GM12864 (cell line): ENCODE measurements around the gene LONRF3.

Source experiments
- DNase-seq: peaks from one replicate; pipeline ENCODE4 v3.0.0-alpha.2; 2011; ENCODE audit warnings: low read depth
- H3K4me3 ChIP-seq: 2 replicates; pipeline ENCODE4 v1.5.1; 2011; ENCODE audit warnings: mild to moderate bottlenecking, low read depth, low read length, control low read depth
- CTCF ChIP-seq: IDR thresholded peaks from 2 replicates; pipeline ENCODE4 v1.5.1; 2011; ENCODE audit warnings: low read depth, mild to moderate bottlenecking, moderate library complexity, low read length, control low read depth, inconsistent platforms; ENCODE audit errors: missing control alignments

Gene LONRF3

DNA sequence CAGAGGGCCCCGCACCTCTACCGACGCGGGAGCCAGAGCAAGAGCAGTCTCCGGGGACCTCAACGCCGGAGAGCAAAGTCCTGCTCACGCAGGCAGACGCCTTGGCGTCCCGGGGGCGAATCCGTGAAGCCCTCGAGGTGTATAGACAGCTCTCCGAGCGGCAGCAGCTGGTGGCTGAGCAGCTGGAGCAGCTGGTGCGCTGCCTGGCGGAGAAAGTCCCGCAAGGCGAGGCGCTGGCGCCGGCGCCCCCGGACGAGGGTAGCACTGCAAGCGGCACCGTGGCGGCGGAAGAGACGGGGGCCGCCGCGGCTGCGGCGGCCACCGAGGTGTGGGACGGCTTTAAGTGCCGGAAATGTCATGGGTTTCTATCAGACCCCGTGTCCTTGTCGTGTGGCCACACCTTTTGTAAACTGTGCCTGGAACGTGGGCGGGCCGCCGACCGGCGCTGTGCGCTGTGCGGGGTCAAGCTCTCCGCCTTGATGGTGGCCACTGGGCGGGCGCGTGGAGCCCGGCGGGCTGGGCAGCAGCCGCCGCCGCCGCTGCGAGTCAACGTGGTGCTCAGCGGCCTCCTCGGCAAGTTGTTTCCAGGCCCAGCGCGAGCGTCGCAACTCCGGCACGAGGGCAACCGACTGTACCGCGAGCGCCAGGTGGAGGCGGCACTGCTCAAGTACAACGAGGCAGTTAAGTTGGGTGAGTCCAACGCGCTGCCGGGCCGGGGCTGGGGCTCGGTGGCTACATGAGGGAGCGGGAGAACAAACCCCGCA is 672 bp downstream of the LONRF3 start:
- no peak for DNase-seq

DNA sequence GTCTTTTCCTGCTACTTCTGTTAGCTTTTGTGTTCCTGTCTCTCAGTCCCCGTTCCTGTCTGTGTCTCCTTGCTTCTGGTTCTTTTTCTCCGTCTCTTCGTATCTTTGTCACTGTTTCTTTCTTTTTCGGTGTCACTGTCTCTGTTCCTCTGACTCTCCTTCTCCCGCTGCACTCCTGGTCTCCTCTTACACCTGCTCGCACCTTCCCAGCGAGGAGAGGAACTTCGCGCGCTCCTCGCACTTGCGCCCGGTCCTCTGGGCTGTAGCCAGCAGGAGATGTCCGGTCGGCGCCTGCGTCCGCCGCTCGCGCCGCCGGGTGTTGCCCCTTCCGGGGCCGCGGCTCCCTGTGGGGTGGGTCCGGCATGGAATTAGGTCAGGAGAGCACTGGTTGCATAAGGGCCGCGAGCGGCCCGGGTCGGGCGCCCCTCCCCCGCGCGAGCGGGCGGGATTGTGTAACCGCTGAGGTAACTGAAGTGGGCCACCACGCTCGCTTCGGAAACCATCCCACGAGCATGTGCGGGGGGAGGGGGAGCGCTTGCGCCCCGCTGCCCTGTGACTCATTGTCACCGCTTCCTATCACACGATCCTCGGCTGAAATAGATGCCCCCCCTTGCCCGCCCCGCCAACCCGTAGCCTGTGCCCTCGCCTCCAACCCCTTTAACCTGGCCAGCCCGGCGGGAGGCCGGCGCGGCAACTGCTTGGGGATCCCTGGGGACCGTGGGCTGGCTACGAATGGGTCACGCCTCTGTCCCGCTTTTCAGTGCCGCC is 1.6 kb downstream of the LONRF3 start:
- H3K4me3 ChIP-seq, result peak overlapping the region; percentile 23; the same call in 1 of the 2 replicates
- no peak for TF ChIP-seq CTCF
- DNase-seq, result no peak

More for the DNA sequence above, 672 bp downstream of the LONRF3 start:
- TF ChIP-seq CTCF, result no peak
- H3K4me3 ChIP-seq, result no peak overlapping the region; the same call in none of the 2 replicates

DNA sequence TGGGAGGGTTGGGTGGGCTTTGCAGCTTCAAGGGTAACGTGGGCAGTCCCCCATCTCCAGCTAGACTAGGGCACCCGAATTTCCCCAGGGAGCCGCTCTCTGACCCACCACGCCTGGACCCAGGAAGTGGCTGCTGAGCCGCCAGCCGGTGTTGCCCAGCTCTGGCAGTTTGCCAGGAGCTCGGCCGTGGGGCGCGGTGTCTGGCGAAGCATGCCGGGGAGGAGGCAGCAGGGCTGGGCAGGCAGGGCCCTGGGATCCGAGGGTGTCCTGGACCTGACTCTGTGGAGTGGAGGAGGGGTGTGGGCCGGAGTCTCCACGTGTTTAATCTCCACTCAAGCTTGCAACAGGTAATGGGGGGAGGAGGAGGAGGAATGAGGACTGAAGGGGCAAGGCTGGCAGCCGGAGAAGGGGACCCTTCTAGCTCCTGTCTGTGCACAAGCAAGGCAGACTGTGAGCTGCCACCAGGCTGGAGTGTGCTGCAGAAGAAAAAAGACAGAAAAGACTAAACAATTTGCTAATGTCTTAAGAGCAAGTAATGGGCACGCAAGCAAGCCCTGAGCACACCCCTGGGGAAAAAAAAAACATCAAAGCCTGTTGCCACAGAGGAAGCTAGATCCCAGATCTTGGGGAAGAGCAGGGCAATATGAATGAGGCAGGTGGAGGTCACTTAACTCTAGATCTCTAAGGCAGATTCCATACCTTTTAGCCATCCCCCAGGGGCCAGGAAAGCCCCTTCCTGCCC is 2.4 kb downstream of the LONRF3 start:
- no peak for TF ChIP-seq CTCF
- DNase-seq, result no peak
- H3K4me3 ChIP-seq, result no peak overlapping the region

DNA sequence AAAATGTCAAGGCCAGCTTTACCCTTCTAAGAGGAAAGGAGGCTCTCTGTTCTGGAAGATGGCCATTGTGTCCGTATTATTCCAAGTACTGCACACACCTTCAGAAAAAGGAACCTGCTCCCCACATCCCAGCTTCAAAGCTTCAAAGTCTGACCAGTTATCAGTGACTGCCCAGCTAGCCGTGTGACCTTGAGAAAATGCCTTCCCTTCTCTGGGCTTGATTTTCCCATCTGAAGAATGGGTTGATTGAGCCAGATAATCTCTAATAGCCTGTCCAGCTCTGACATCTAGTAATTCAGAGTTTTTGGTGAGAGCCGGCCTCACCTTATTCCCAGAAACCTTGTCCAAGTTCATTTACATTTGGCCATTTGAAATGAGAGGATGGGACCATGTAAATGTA is 3.0 kb downstream of the LONRF3 start:
- H3K4me3 ChIP-seq, result no peak overlapping the region
- no peak for TF ChIP-seq CTCF
- DNase-seq, result no peak

GRCh38 chrX:118978451-118978850 is 4.0 kb downstream of the LONRF3 start:
- H3K4me3 ChIP-seq, result no peak overlapping the region
- TF ChIP-seq CTCF, result no peak
- DNase-seq, result no peak

DNA sequence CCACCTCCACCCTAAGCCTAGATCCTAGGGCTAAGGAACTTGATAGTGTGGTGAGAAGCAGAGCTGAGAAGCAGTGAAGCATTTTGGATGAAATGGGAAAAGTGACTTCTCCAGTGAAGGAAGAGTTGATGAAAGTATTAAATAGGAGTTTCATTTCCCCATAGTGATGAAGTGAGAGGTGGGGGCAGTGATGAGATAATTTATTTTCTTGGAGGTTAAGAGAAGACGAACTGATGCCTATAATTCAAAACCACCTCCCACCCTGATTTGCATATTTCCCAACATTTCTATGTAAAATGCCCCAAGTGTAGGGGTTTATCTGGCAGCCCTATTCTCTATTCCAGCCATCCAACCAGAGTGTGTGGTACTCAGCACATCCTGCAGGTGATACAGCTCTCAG is 6.3 kb downstream of the LONRF3 start:
- DNase-seq, result no peak
- TF ChIP-seq CTCF, result no peak
- no peak overlapping the region for H3K4me3 ChIP-seq
